Measurements from ENCODE around the gene RORC.

DNA sequence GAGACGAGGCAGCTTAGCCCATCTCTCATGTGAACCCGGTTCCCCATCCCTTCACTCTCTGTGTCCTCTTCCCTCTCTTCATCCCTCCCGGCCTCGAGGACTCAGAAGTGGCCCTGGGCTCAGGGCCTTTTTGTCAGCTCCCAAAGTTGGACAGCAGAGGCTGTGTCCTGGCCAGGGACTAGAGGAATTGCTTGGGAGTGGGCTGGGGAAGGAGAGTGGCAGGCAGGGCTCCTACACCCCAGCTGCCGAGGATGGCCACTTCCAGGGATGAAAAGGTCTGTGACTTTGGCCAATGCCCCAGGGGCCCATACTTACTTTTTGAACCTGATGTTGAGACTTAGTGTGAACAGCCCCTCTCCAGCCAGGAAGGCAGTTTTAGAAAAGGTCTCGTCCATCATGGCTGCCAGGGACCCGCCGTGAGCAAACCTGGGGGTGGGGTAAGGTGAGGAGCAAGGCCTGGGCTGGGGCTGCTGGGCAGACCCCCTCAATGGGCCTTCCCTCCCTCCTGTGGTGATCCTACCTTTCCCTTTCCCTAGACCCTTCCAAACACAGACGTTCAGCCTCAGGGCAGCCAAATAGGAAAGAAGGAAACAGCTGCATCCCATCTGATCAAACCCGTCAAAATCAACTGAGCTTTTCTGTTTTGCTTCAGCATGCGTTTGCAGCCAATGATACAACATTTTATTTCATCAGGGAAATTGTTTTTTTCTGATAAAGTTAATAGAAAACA, 16.4 kb upstream of the RORC start:
- TF ChIP-seq POLR2A (IDR thresholded peaks at IDR 0.05; ENCODE audit: low read depth, low read length) (no peak), SPI1 (IDR thresholded peaks at IDR 0.05; ENCODE audit: low read depth, low read length) (no peak), POLR2AphosphoS5 (IDR thresholded peaks at IDR 0.05; ENCODE audit: low read depth, low read length) (no peak), TAF1 (IDR thresholded peaks at IDR 0.05; ENCODE audit: low read depth, low read length) (no peak)

Data from GM12891 (cell line).